A673 (cell line): ENCODE measurements around the gene VAC14. TPM values are rescaled to one million over a fixed set of nuclear protein-coding genes. Genes with fewer than 3 reads are reported as not detected.

Experiments used
- BruUV-seq: library from RNA; stranded (reverse); fragments of 400-500 nt; replicated peaks from 2 replicates; lab custom pipeline; 2021; lab: Mats Ljungman, UMichigan
- CTCF ChIA-PET: fragments of 300-600 bp; sonication (Branson Sonifier 250); formaldehyde crosslinking; loops from one replicate; lab custom pipeline; 2022; ENCODE audit warnings: antibody characterized with exemption; lab: Charles Lee
- POLR2A ChIA-PET: fragments of 300-600 bp; sonication (Branson Sonifier 250); formaldehyde crosslinking; loops from one replicate; lab custom pipeline; 2022; ENCODE audit warnings: antibody characterized with exemption; ENCODE audit not compliant: low non-redundant PET; lab: Charles Lee
- DNase-seq: peaks from one replicate; pipeline ENCODE4 v3.0.0-alpha.2; 2015; ENCODE audit warnings: low spot score
- H3K27ac ChIP-seq: fragments of 200-600 bp; sonication (generic); 2 replicates; pipeline ENCODE4 v1.5.1; 2016; ENCODE audit warnings: mixed run types, low read depth, mild to moderate bottlenecking, mixed read lengths, antibody characterized with exemption, low read length; ENCODE audit not compliant: poor library complexity, severe bottlenecking
- H3K27me3 ChIP-seq: fragments of 200-600 bp; sonication (generic); replicated peaks from 2 replicates; pipeline ENCODE4 v1.6.1; 2017; ENCODE audit warnings: mixed run types, low read depth, mild to moderate bottlenecking, mixed read lengths, antibody characterized with exemption, low read length; ENCODE audit not compliant: insufficient read depth, poor library complexity
- H3K36me3 ChIP-seq: fragments of 200-600 bp; sonication (generic); 2 replicates; pipeline ENCODE4 v1.6.1; 2016; ENCODE audit warnings: mixed run types, mild to moderate bottlenecking, mixed read lengths, antibody characterized with exemption, low read length; ENCODE audit not compliant: insufficient read depth, poor library complexity, severe bottlenecking
- H3K4me1 ChIP-seq: fragments of 200-600 bp; sonication (generic); 2 replicates; pipeline ENCODE4 v1.6.1; 2017; ENCODE audit warnings: mixed run types, mild to moderate bottlenecking, mixed read lengths, antibody characterized with exemption, low read length; ENCODE audit not compliant: insufficient read depth, poor library complexity, severe bottlenecking
- H3K4me3 ChIP-seq: fragments of 200-600 bp; sonication (generic); 2 replicates; pipeline ENCODE4 v1.5.1; 2016; ENCODE audit warnings: low read depth, mixed run types, mild to moderate bottlenecking, mixed read lengths, low read length; ENCODE audit not compliant: poor library complexity, severe bottlenecking
- H3K9me3 ChIP-seq: fragments of 200-600 bp; sonication (generic); 2 replicates; pipeline ENCODE4 v1.6.1; 2016; ENCODE audit warnings: mixed run types, low read depth, mild to moderate bottlenecking, mixed read lengths, antibody characterized with exemption, low read length; ENCODE audit not compliant: poor library complexity, severe bottlenecking
- EZH2 ChIP-seq: fragments of 200-600 bp; sonication (generic); IDR thresholded peaks from 2 replicates; pipeline ENCODE4 v1.6.1; 2017; ENCODE audit warnings: borderline replicate concordance, low read depth, mild to moderate bottlenecking, mixed read lengths, antibody characterized with exemption, low read length; ENCODE audit not compliant: poor library complexity, severe bottlenecking
- intact Hi-C: fragments of 100-400 bp; cut with micrococcal nuclease; formaldehyde crosslinking; loops from one replicate; pipeline ENCODE4 v1.10.0; 2022; ENCODE audit not compliant: unreplicated experiment
- total RNA-seq: library from RNA; stranded (reverse); gene quantifications from 2 replicates; pipeline ENCODE4 v1.2.3, GENCODE V29; 2021
- TF ChIP-seq, protein P1 (sequence below): fragments of 300-800, 200-600 bp; sonication (generic); conservative IDR thresholded peaks from 2 replicates; pipeline ENCODE4 v1.5.1; 2017; ENCODE audit warnings: low read depth, mild to moderate bottlenecking, antibody characterized with exemption, low read length, moderate library complexity, mixed read lengths

VAC14 gene
- total RNA-seq, 1 experiment from 2014 or later: 46.6 TPM

DNA sequence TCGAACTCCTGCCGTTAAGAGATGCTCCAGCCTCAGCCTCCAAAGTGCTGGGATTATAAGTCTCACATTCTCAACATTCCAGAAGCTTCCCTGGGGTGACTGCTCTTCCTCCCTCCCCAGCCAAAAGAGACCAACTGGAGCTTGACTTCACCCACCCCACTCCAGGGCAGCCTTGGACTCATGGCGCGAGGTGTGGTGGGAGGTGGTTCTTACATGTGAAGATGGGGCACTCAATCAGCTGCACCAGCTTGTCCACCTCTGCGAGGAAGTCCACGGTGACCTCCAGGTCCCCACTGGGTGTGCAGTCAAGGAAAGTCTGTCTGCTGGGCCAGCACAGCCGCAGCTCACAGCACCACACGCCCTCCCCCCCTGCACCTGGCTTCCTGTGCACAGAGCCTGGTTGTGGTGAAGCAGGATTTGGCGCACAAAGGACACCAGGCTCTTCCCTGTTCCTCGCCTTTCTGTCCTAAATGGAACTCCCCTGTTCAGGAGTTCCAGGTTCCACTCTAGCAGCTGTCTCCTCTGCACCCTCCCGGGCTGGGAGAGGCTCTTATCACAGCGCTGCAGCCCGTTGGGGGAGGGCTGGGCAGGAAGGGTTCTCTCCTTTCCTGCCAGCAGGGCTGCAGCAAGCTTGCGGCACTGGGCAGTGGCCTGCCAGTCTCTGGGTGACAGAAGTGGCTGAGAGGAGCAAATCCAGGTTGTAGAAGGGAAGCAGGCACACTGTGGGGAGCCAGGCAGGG, 105.5 kb downstream of the VAC14 start:
- no TSS peak for BruUV-seq
- intact Hi-C loops: no loop called here
- ChIA-PET POLR2A (no interaction called here), CTCF (no interaction called here)
- DNase-seq: no peak
- Histone ChIP-seq H3K4me3 (no peak overlapping the region), H3K27ac (peak overlapping the region; percentile 24), H3K4me1 (peaks cover 5% of the 10 kb centered on the region), H3K9me3 (no peaks in the 10 kb centered on the region), H3K36me3 (no peaks in the 10 kb centered on the region), H3K27me3 (no peaks in the 10 kb centered on the region)
- TF ChIP-seq, protein P1, sequence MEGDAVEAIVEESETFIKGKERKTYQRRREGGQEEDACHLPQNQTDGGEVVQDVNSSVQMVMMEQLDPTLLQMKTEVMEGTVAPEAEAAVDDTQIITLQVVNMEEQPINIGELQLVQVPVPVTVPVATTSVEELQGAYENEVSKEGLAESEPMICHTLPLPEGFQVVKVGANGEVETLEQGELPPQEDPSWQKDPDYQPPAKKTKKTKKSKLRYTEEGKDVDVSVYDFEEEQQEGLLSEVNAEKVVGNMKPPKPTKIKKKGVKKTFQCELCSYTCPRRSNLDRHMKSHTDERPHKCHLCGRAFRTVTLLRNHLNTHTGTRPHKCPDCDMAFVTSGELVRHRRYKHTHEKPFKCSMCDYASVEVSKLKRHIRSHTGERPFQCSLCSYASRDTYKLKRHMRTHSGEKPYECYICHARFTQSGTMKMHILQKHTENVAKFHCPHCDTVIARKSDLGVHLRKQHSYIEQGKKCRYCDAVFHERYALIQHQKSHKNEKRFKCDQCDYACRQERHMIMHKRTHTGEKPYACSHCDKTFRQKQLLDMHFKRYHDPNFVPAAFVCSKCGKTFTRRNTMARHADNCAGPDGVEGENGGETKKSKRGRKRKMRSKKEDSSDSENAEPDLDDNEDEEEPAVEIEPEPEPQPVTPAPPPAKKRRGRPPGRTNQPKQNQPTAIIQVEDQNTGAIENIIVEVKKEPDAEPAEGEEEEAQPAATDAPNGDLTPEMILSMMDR: no peak
- TF ChIP-seq EZH2: no peak

DNA sequence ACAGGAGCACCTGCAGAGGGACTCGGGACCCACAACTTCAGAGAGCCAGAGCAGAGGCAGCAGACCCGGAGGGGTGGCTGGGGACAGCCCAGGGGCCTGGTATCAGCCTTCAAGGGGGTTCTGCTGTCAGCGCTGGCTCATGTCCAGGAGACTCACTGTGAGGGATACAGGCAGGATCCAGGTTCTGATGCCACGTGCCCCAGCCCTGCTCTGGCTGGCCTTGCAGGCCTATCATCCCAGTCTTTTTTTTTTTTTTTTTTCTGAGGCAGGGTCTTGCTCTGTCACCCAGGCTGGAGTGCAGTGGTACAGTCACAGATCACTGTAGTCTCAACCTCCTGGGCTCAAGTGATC, 106.1 kb downstream of the VAC14 start:
- ChIA-PET POLR2A (no interaction called here), CTCF (no interaction called here)
- no peaks in the 10 kb centered on the region for H3K27me3 ChIP-seq
- no peak overlapping the region for H3K27ac ChIP-seq
- intact Hi-C loops: no loop called here
- H3K4me3 ChIP-seq: no peak overlapping the region
- BruUV-seq: no TSS peak
- DNase-seq: no peak
- no peaks in the 10 kb centered on the region for H3K9me3 ChIP-seq
- H3K36me3 ChIP-seq: no peaks in the 10 kb centered on the region
- peaks cover 5% of the 10 kb centered on the region for H3K4me1 ChIP-seq
- TF ChIP-seq EZH2: no peak
- TF ChIP-seq, protein P1: no peak

DNA sequence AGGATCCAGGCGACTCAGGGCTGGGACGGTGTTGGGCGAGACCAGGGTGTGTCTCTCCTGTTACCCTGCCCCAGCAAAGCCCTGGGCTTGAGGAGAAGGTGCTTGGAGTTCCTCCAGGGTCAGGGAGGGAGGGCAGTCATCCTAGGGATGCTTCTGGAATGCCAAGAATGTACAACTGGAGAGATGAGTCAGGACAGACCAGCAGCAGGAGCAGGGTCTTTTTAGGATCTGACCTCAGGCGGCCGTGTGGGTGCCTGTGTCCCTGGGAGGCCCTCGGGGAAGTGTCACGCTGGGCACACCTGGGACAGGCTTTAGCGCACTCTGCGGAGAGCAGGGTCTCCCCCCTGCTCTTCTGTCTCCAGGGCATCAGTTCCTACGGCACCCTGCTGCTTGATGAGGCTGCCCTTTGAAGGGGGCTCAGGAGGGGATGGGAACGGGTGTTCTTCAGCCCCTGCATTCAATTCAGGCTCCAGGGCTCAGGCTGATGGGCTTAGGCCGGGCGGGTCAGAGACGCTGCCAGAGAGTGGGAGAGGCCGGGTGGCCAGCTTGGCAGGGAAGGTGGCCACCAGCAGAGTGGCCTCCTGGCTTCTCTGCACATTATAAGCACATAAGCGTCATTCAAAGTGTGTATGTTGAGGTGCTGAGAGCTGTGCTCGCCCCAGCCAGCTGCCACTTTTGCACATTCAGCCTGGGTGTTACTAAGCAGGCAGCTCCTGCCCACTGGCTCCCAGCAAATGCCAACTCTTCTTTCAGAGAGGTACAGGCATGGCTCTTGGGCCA, 106.7 kb downstream of the VAC14 start:
- no peak overlapping the region for H3K27ac ChIP-seq
- H3K4me3 ChIP-seq: no peak overlapping the region
- no peak for DNase-seq
- H3K4me1 ChIP-seq: peaks cover 5% of the 10 kb centered on the region
- intact Hi-C loops: no loop called here
- TF ChIP-seq, protein P1: no peak
- no peak for TF ChIP-seq EZH2
- no TSS peak for BruUV-seq
- ChIA-PET POLR2A (no interaction called here), CTCF (no interaction called here)
- H3K36me3 ChIP-seq: no peaks in the 10 kb centered on the region
- H3K27me3 ChIP-seq: no peaks in the 10 kb centered on the region
- H3K9me3 ChIP-seq: no peaks in the 10 kb centered on the region
